ENCODE measurements around the gene HEXB.

HEXB gene

GRCh38 chr5:74640450-74640953 is 44.5 kb upstream of the HEXB start, which contains the start of gene ENC1:
TSS of gene ENC1 (minus strand) at chr5:74640728. CDS start at chr5:74636485, 4,243 bp downstream.
- H3K4me3 ChIP-seq (ENCODE audit: low read depth, low read length, poor library complexity, severe bottlenecking): peak within 1 kb of the TSS; percentile 52
- TF ChIP-seq CTCF (IDR thresholded peaks at IDR 0.05; ENCODE audit: low read length) (no peak), EZH2 (IDR thresholded peaks at IDR 0.05; ENCODE audit: borderline replicate concordance, low read length) (no peak)
- no peaks in the 10 kb centered on the region for H3K36me3 ChIP-seq (ENCODE audit: insufficient read depth, low read length)
- H3K4me1 ChIP-seq (ENCODE audit: insufficient read depth, low read length, severe bottlenecking): no peaks in the 10 kb centered on the region
- no peaks in the 10 kb centered on the region for H3K9me3 ChIP-seq (ENCODE audit: low read length)
- no peaks in the 10 kb centered on the region for H3K27me3 ChIP-seq (ENCODE audit: insufficient read depth, low read length)
- no peaks in the 10 kb centered on the region for H3F3A ChIP-seq (ENCODE audit: insufficient read depth, low read length)
- H2AFZ ChIP-seq (ENCODE audit: low read length): no peak within 1 kb of the TSS
- H3K27ac ChIP-seq (ENCODE audit: low read depth, low read length, poor library complexity, severe bottlenecking): no peak within 1 kb of the TSS
- no peaks in the 10 kb centered on the region for H3K79me2 ChIP-seq (ENCODE audit: insufficient read depth, low read length)
- no peaks in the 10 kb centered on the region for H3K9me2 ChIP-seq (ENCODE audit: low read depth, low read length)
- H4K20me1 ChIP-seq (ENCODE audit: insufficient read depth, low read length): no peaks in the 10 kb centered on the region
- peak within 1 kb of the TSS; percentile 58 for H3K4me2 ChIP-seq (ENCODE audit: low read length)
- no peak within 1 kb of the TSS for H3K9ac ChIP-seq (ENCODE audit: low read length)

- H3K79me2 ChIP-seq (ENCODE audit: insufficient read depth, low read length): no peaks in the 10 kb centered on the region
- H3F3A ChIP-seq (ENCODE audit: insufficient read depth, low read length): no peaks in the 10 kb centered on the region
- no peaks in the 10 kb centered on the region for H3K27me3 ChIP-seq (ENCODE audit: insufficient read depth, low read length)
- peak overlapping the region; percentile 52 for H3K4me3 ChIP-seq (ENCODE audit: low read depth, low read length, poor library complexity, severe bottlenecking)
- no peak overlapping the region for H3K9ac ChIP-seq (ENCODE audit: low read length)
- no peaks in the 10 kb centered on the region for H3K4me1 ChIP-seq (ENCODE audit: insufficient read depth, low read length, severe bottlenecking)
- H2AFZ ChIP-seq (ENCODE audit: low read length): no peak overlapping the region
- H3K9me2 ChIP-seq (ENCODE audit: low read depth, low read length): no peaks in the 10 kb centered on the region
- H4K20me1 ChIP-seq (ENCODE audit: insufficient read depth, low read length): no peaks in the 10 kb centered on the region
- H3K36me3 ChIP-seq (ENCODE audit: insufficient read depth, low read length): no peaks in the 10 kb centered on the region
- TF ChIP-seq EZH2 (IDR thresholded peaks at IDR 0.05; ENCODE audit: borderline replicate concordance, low read length) (no peak), CTCF (IDR thresholded peaks at IDR 0.05; ENCODE audit: low read length) (no peak)
- H3K27ac ChIP-seq (ENCODE audit: low read depth, low read length, poor library complexity, severe bottlenecking): no peak overlapping the region
- peak overlapping the region; percentile 58 for H3K4me2 ChIP-seq (ENCODE audit: low read length)
- H3K9me3 ChIP-seq (ENCODE audit: low read length): no peaks in the 10 kb centered on the region
Measured at GRCh38 chr5:74640954-74641734, 43.9 kb upstream of the HEXB start.

GRCh38 chr5:74641735-74642542 is 43.1 kb upstream of the HEXB start:
- no peak overlapping the region for H3K27ac ChIP-seq (ENCODE audit: low read depth, low read length, poor library complexity, severe bottlenecking)
- no peaks in the 10 kb centered on the region for H3K4me1 ChIP-seq (ENCODE audit: insufficient read depth, low read length, severe bottlenecking)
- H3K4me3 ChIP-seq (ENCODE audit: low read depth, low read length, poor library complexity, severe bottlenecking): no peak overlapping the region
- H3K36me3 ChIP-seq (ENCODE audit: insufficient read depth, low read length): no peaks in the 10 kb centered on the region
- no peak overlapping the region for H3K4me2 ChIP-seq (ENCODE audit: low read length)
- TF ChIP-seq EZH2 (IDR thresholded peaks at IDR 0.05; ENCODE audit: borderline replicate concordance, low read length) (no peak), CTCF (IDR thresholded peaks at IDR 0.05; ENCODE audit: low read length) (peak; percentile 22; the same call in 1 of the 2 replicates)
- H3K79me2 ChIP-seq (ENCODE audit: insufficient read depth, low read length): no peaks in the 10 kb centered on the region
- no peaks in the 10 kb centered on the region for H4K20me1 ChIP-seq (ENCODE audit: insufficient read depth, low read length)
- no peak overlapping the region for H3K9ac ChIP-seq (ENCODE audit: low read length)
- no peaks in the 10 kb centered on the region for H3F3A ChIP-seq (ENCODE audit: insufficient read depth, low read length)
- no peaks in the 10 kb centered on the region for H3K27me3 ChIP-seq (ENCODE audit: insufficient read depth, low read length)
- H2AFZ ChIP-seq (ENCODE audit: low read length): no peak overlapping the region
- H3K9me3 ChIP-seq (ENCODE audit: low read length): no peaks in the 10 kb centered on the region
- H3K9me2 ChIP-seq (ENCODE audit: low read depth, low read length): no peaks in the 10 kb centered on the region

All from OCI-LY1 (cell line).